Measurements from ENCODE around the gene KCNMB2.

GRCh38 chr3:178718995-178719635, 182.9 kb downstream of the KCNMB2 start:
- TF ChIP-seq CTCF (IDR thresholded peaks at IDR 0.05; ENCODE audit: insufficient read depth, low read length) (no peak), SPI1 (IDR thresholded peaks at IDR 0.05; ENCODE audit: borderline replicate concordance, low read depth) (no peak), POLR2AphosphoS5 (IDR thresholded peaks at IDR 0.05; ENCODE audit: low read depth) (no peak), REST (IDR thresholded peaks at IDR 0.05; ENCODE audit: insufficient replicate concordance, low read depth) (no peak), GABPA (IDR thresholded peaks at IDR 0.05; ENCODE audit: low read depth) (no peak)

Measured in HL-60 (cell line).